SJSA1 (cell line): ENCODE measurements around the gene SPATA3. TPM values are rescaled to one million over a fixed set of nuclear protein-coding genes. Genes with fewer than 3 reads are reported as not detected.
"Not testable (repeated sequence)": the region's sequence is repeated elsewhere in the genome, so short reads cannot be mapped to it uniquely, and the experiment has no call there.

Source experiments
- DNase-seq, 2 experiments: peaks; one replicate each; pipeline ENCODE4 v3.0.0-alpha.2; 2015 to 2020; ENCODE audit warnings: low spot score in 2 of 2, low read depth in 1 of 2
- H3K27ac ChIP-seq: fragments of 250-450 bp; sonication (Bioruptor Pico); 2 replicates; pipeline ENCODE4 v1.5.1; 2020; ENCODE audit warnings: mild to moderate bottlenecking, moderate library complexity
- H3K27me3 ChIP-seq: fragments of 250-450 bp; sonication (Bioruptor Pico); replicated peaks from 2 replicates; pipeline ENCODE4 v1.5.1; 2020; ENCODE audit warnings: mild to moderate bottlenecking, moderate library complexity
- H3K36me3 ChIP-seq: fragments of 250-450 bp; sonication (Bioruptor Pico); 2 replicates; pipeline ENCODE4 v1.5.1; 2020; ENCODE audit warnings: mild to moderate bottlenecking
- H3K4me1 ChIP-seq: fragments of 250-450 bp; sonication (Bioruptor Pico); replicated peaks from 2 replicates; pipeline ENCODE4 v1.6.1; 2021; ENCODE audit warnings: mild to moderate bottlenecking
- H3K4me3 ChIP-seq: fragments of 250-450 bp; sonication (Bioruptor Pico); 2 replicates; pipeline ENCODE4 v1.5.1; 2020; ENCODE audit warnings: mild to moderate bottlenecking
- H3K9me3 ChIP-seq: fragments of 250-450 bp; sonication (Bioruptor Pico); replicated peaks from 2 replicates; pipeline ENCODE4 v1.5.1; 2020; ENCODE audit warnings: mild to moderate bottlenecking
- total RNA-seq: library from RNA; depleted of rRNA; stranded (reverse); fragments of >200 nt; shearing (Covaris generic); gene quantifications from 2 replicates; pipeline ENCODE4 v1.2.3, GENCODE V29; 2014

SPATA3 gene
- total RNA-seq, 1 experiment from 2014 or later, result not detected

GRCh38 chr2:230991598-230991997, 4.3 kb upstream of the SPATA3 start:
- Histone ChIP-seq H3K27me3 (no peaks in the 10 kb centered on the region; the same call in 1 of the 2 replicates), H3K4me1 (peaks cover 6% of the 10 kb centered on the region), H3K4me3 (no peak overlapping the region), H3K9me3 (no peaks in the 10 kb centered on the region), H3K27ac (no peak overlapping the region), H3K36me3 (no peaks in the 10 kb centered on the region)
- no peak for DNase-seq

- Histone ChIP-seq H3K27me3 (peaks cover 22% of the 10 kb centered on the region), H3K27ac (no peak overlapping the region), H3K36me3 (no peaks in the 10 kb centered on the region), H3K9me3 (peaks cover 3% of the 10 kb centered on the region; the same call in 1 of the 2 replicates), H3K4me3 (no peak overlapping the region), H3K4me1 (no peaks in the 10 kb centered on the region)
- DNase-seq, result no peak
Measured at GRCh38 chr2:230996661-230997060, 740 bp downstream of the SPATA3 start.

DNA sequence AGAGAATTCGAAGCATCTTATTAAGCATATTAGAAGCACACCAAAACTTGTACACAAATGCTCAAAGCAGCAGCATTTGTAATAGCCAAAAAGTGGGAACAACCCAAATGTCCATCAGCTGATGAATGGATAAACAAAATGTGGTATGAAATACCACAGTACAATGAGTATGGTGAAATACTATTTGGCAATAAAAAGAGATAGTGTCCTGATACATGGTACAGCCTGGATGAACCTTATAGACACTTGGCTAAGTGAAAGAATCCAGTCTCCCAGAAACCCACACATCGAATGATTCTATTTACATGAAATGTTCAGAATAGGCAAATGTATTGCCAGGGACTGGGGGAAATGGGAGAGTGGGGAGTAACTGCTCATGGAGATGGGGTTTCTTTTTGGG, 3.0 kb downstream of the SPATA3 start:
- no peak for DNase-seq
- no peak overlapping the region for H3K27ac ChIP-seq
- peaks cover 22% of the 10 kb centered on the region for H3K27me3 ChIP-seq
- H3K4me3 ChIP-seq, result no peak overlapping the region
- no peaks in the 10 kb centered on the region for H3K4me1 ChIP-seq
- no peaks in the 10 kb centered on the region for H3K36me3 ChIP-seq
- H3K9me3 ChIP-seq, result peaks cover 3% of the 10 kb centered on the region; the same call in 1 of the 2 replicates

GRCh38 chr2:230999477-230999876, 3.6 kb downstream of the SPATA3 start:
- Histone ChIP-seq H3K36me3 (no peaks in the 10 kb centered on the region), H3K4me3 (no peak overlapping the region), H3K27ac (no peak overlapping the region), H3K27me3 (peaks cover 22% of the 10 kb centered on the region), H3K9me3 (peaks cover 3% of the 10 kb centered on the region; the same call in 1 of the 2 replicates), H3K4me1 (no peaks in the 10 kb centered on the region)
- DNase-seq, result no peak

DNA sequence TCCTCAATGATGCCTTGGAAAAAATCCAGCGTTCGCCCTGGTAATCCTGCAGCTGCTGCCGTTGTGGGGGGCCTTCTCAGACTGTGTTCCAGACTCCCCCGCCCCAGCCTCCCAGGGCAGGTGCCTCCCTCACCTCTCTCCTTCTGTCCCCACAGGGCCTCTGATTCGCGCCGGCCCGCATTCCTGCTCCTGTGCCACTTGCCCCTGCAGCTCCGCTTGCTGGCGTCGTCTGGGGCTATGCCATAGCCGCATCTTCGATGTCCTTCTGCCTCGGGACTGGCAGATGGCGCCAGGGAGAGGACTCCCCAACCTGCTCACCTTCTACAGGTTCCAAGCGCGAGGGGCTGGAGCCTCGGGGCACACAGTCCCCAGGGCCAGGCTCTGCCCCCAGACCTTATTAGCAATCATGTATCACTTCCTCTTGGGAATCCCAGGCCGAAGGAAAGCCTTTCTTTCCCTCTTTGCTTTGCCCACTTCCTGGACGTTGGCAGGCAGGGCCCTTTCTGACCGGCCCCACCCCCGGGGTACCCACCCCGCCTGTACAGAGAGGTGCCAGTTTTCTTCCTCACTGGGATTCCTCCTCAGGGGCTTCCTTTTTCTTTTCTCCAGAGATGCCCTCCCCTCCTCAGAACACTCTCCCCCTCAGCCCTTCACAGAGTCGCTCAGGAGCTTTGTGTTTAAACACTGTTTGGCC, 4.4 kb downstream of the SPATA3 start:
- H3K27me3 ChIP-seq, result peaks cover 22% of the 10 kb centered on the region
- no peaks in the 10 kb centered on the region for H3K4me1 ChIP-seq
- no peak for DNase-seq
- no peak overlapping the region for H3K4me3 ChIP-seq
- no peaks in the 10 kb centered on the region for H3K36me3 ChIP-seq
- H3K27ac ChIP-seq, result no peak overlapping the region
- H3K9me3 ChIP-seq, result peaks cover 3% of the 10 kb centered on the region; the same call in 1 of the 2 replicates

DNA sequence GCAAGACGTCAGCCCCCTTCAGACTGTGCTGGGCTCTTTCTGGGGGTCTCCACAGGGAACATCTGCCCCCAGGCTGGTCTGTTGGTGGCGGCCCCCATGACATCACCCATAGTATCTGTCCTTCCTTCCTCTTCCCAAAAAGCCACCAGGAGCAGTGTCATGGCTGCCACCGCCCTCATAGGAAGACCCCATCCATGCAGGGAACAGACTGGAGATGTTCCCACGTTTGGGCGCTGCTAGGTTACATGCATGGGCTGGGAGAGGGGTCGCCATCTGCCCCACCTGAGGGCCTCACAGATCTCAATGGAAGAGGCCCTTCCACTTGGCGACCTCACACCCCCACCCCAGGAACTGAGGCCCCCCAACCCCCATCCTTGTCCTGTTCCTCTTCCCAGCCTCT, 5.1 kb downstream of the SPATA3 start:
- Histone ChIP-seq H3K4me1 (no peaks in the 10 kb centered on the region), H3K27ac (no peak overlapping the region), H3K36me3 (no peaks in the 10 kb centered on the region), H3K9me3 (peaks cover 3% of the 10 kb centered on the region; the same call in 1 of the 2 replicates), H3K4me3 (no peak overlapping the region), H3K27me3 (peaks cover 22% of the 10 kb centered on the region)
- no peak for DNase-seq

GRCh38 chr2:231001921-231002320, 6.0 kb downstream of the SPATA3 start:
- peaks cover 1% of the 10 kb centered on the region; the same call in 1 of the 2 replicates for H3K9me3 ChIP-seq
- peaks cover 22% of the 10 kb centered on the region for H3K27me3 ChIP-seq
- no peak overlapping the region for H3K27ac ChIP-seq
- H3K4me3 ChIP-seq, result no peak overlapping the region
- DNase-seq, result no peak
- H3K4me1 ChIP-seq, result no peaks in the 10 kb centered on the region
- H3K36me3 ChIP-seq, result no peaks in the 10 kb centered on the region

- Histone ChIP-seq H3K4me3 (no peak overlapping the region), H3K9me3 (no peaks in the 10 kb centered on the region), H3K27ac (no peak overlapping the region), H3K27me3 (peaks cover 19% of the 10 kb centered on the region), H3K4me1 (no peaks in the 10 kb centered on the region), H3K36me3 (no peaks in the 10 kb centered on the region)
- DNase-seq, result no peak
Measured at GRCh38 chr2:231002641-231003040, 6.7 kb downstream of the SPATA3 start.

DNA sequence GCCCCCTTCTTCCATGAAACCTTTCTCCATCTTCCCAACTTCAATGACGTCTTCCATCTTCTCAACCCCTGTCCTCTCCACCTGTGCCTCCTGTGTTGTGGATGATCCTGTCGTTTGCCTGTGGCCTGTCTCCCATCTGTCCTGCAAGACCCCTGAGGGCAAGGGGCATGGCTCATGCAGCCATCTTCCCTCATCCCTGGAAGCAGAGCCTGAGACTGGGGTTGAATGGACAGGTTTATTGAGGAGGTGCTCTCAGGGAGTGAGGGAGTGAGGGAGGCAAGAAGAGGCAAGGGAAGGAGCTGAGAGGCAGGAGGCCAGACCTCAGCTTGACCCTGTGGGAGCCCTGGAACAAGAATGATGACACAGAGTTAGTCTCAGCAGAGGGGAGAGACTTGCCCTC, 7.3 kb downstream of the SPATA3 start:
- Histone ChIP-seq H3K27ac (no peak overlapping the region), H3K4me3 (no peak overlapping the region), H3K36me3 (no peaks in the 10 kb centered on the region), H3K27me3 (peaks cover 19% of the 10 kb centered on the region), H3K9me3 (no peaks in the 10 kb centered on the region), H3K4me1 (no peaks in the 10 kb centered on the region)
- DNase-seq, result no peak

GRCh38 chr2:231004930-231005329, 9.0 kb downstream of the SPATA3 start:
- not testable (repeated sequence) for H3K4me1 ChIP-seq, H3K4me3 ChIP-seq, H3K9me3 ChIP-seq, DNase-seq, H3K27ac ChIP-seq, H3K36me3 ChIP-seq
- peaks cover 12% of the 10 kb centered on the region for H3K27me3 ChIP-seq

DNA sequence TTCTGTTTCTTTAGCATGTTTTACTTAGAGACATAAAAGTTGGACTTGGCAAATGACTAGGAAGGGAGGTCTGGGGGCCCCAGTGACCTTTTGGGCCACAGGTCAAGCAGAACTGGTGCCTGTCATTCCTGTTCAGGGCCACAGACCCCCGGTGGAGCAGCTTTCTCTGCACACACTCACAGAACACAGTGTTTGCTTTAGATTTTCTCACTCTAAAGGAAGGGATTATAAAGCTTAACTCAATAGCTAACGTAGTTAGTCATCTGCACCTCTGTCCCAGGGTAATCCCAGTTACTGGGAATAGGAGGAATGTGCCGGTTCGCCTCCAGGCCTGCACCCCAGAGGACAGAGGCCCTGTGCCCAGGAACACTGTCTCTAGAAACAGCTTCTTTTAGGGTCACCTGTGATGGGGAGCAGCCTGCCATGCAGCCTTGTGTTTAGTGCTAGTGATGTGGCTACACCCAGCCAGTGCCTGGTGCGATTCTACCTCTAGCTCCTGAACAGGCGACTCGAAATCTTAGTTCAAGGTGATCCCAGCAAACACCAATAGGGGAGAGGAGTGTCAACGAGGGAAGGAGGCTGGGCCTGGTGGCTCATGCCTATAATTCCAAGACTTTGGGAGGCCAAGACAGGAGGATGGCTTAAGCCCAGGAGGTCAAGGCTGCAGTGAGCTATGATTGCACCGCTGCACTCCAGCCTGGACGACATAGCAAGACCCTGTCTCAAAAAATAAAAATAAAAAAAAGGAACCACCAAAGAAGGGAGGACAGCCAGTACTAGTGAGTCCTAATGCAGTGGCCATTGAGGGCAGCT, 11.6 kb downstream of the SPATA3 start:
- H3K27me3 ChIP-seq, result peaks cover 9% of the 10 kb centered on the region
- H3K4me1 ChIP-seq, result no peaks in the 10 kb centered on the region
- H3K27ac ChIP-seq, result no peak overlapping the region
- H3K36me3 ChIP-seq, result no peaks in the 10 kb centered on the region
- no peak overlapping the region for H3K4me3 ChIP-seq
- H3K9me3 ChIP-seq, result no peaks in the 10 kb centered on the region
- no peak for DNase-seq

DNA sequence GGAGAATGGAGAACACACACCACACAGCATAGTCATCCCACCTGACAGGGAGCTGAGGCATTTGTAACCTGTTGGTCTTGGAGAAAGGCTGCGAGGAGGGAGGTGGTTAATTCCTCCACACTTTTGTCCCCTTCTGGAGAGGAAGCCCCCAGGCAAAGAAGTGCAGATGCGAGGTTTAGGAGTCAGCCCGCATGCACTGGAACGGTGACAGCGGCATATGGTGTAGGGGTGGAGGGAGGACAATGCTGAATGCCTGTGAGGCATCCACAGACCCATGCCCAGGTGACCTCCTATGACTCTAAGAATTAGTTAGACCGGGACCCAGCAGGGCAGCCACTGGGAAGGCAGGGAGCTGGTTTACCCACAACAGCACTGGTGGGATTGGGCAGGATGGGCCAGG, 12.2 kb downstream of the SPATA3 start:
- peaks cover 15% of the 10 kb centered on the region for H3K27me3 ChIP-seq
- H3K27ac ChIP-seq, result no peak overlapping the region
- H3K4me1 ChIP-seq, result no peaks in the 10 kb centered on the region
- no peaks in the 10 kb centered on the region for H3K9me3 ChIP-seq
- no peak overlapping the region for H3K4me3 ChIP-seq
- no peak for DNase-seq
- H3K36me3 ChIP-seq, result no peaks in the 10 kb centered on the region

GRCh38 chr2:231009236-231009919, 13.5 kb downstream of the SPATA3 start:
- Histone ChIP-seq H3K4me1 (no peaks in the 10 kb centered on the region), H3K27ac (no peak overlapping the region), H3K9me3 (no peaks in the 10 kb centered on the region), H3K27me3 (peaks cover 20% of the 10 kb centered on the region), H3K4me3 (no peak overlapping the region), H3K36me3 (no peaks in the 10 kb centered on the region)
- no peak for DNase-seq
